MV-4-11 (cell line): ENCODE results near the gene NCK2.

Experiments
- DNase-seq: peaks from one replicate; lab custom pipeline; 2025; lab: John Stamatoyannopoulos, UW

The NCK2 gene

GRCh38 chr2:105926960-105927678 is 182.4 kb downstream of the NCK2 start:
- DNase-seq = no peak

GRCh38 chr2:105928086-105928485 is 183.4 kb downstream of the NCK2 start:
- DNase-seq = no peak

- DNase-seq = no peak
These were observed 183.9 kb downstream of the NCK2 start for GRCh38 chr2:105928563-105928962.

GRCh38 chr2:105929516-105929915 is 184.8 kb downstream of the NCK2 start:
- no peak for DNase-seq

- no peak for DNase-seq
These were observed 187.9 kb downstream of the NCK2 start for GRCh38 chr2:105932582-105932981.

- no peak for DNase-seq
These were observed 189.2 kb downstream of the NCK2 start for GRCh38 chr2:105933906-105934305.

GRCh38 chr2:105934467-105934866 is 189.8 kb downstream of the NCK2 start:
- no peak for DNase-seq

- no peak for DNase-seq
These were observed 190.4 kb downstream of the NCK2 start for GRCh38 chr2:105935063-105935462.

GRCh38 chr2:105936954-105937353 is 192.2 kb downstream of the NCK2 start:
- DNase-seq = no peak

GRCh38 chr2:105937498-105938097 is 192.9 kb downstream of the NCK2 start:
- DNase-seq = no peak
